Dedifferentiated amniotic fluid mesenchymal stem cell (primary cell): ENCODE data around the gene MRPL36.
"Not testable (repeated sequence)": the region's sequence is repeated elsewhere in the genome, so short reads cannot be mapped to it uniquely, and the experiment has no call there.

Experiments
- DNase-seq: peaks from one replicate; pipeline ENCODE4 v3.0.0-alpha.2; 2016; ENCODE audit errors: extremely low spot score

Gene MRPL36

GRCh38 chr5:1796371-1797102, 3.1 kb downstream of the MRPL36 start:
- no peak for DNase-seq

- no peak for DNase-seq
These were observed 3.7 kb downstream of the MRPL36 start for GRCh38 chr5:1795931-1796330.

- DNase-seq: no peak
These were observed 4.1 kb downstream of the MRPL36 start for GRCh38 chr5:1795506-1795905.

GRCh38 chr5:1794901-1795290, 4.7 kb downstream of the MRPL36 start:
- DNase-seq: no peak

GRCh38 chr5:1793966-1794900, 5.4 kb downstream of the MRPL36 start:
- no peak for DNase-seq

- no peak for DNase-seq
These were observed 6.3 kb downstream of the MRPL36 start for GRCh38 chr5:1793301-1793740.

- no peak for DNase-seq
These were observed 6.8 kb downstream of the MRPL36 start for GRCh38 chr5:1792842-1793266.

GRCh38 chr5:1791176-1791575, 8.5 kb downstream of the MRPL36 start:
- DNase-seq: no peak

- peak; percentile 34 for DNase-seq
These were observed 9.7 kb downstream of the MRPL36 start for GRCh38 chr5:1789834-1790471.

- not testable (repeated sequence) for DNase-seq
These were observed 10.2 kb downstream of the MRPL36 start for GRCh38 chr5:1789438-1789833.

- DNase-seq: no peak
These were observed 10.8 kb downstream of the MRPL36 start for GRCh38 chr5:1788828-1789227.

GRCh38 chr5:1788200-1788599, 11.4 kb downstream of the MRPL36 start:
- no peak for DNase-seq

GRCh38 chr5:1787472-1788047, 12.1 kb downstream of the MRPL36 start:
- no peak for DNase-seq

- DNase-seq: no peak
These were observed 12.8 kb downstream of the MRPL36 start for GRCh38 chr5:1786621-1787471.

GRCh38 chr5:1785984-1786383, 13.7 kb downstream of the MRPL36 start:
- no peak for DNase-seq

GRCh38 chr5:1785062-1785461, 14.6 kb downstream of the MRPL36 start:
- DNase-seq: no peak

GRCh38 chr5:1784197-1785050, 15.2 kb downstream of the MRPL36 start:
- DNase-seq: no peak

- no peak for DNase-seq
These were observed 16.5 kb downstream of the MRPL36 start for GRCh38 chr5:1783216-1783554.

- no peak for DNase-seq
These were observed 17.0 kb downstream of the MRPL36 start for GRCh38 chr5:1782385-1783215.
